Activated CD8-positive, alpha-beta memory T cell treated with anti-CD3 and anti-CD28 coated beads, Interleukin-2, amount 50 U/mL, for 48 hours (primary cell): ENCODE measurements around the gene TMEM204.
"Not testable (repeated sequence)": the region's sequence is repeated elsewhere in the genome, so short reads cannot be mapped to it uniquely, and the experiment has no call there.

Experiments
- DNase-seq: peaks from one replicate; pipeline ENCODE4 v3.0.0-alpha.2; 2020

The TMEM204 gene

DNA sequence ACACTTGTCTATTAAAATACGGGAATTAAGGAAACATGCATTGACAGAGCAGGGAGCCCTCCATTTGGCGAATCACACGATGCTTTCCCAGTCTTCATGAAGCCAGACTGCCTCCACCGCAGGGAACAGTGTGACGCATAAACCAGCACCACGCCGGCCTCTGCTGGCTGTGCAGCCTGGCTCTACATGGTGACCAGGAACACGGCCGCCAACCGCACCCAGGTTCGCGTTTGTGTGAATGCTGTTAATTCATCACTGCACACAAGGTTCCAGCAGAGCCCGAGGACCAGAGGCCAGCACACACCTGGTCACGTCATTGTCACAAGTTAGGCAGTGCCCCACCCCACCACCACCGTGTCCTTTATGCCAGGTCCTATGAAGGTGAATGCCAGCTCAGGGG, 26.7 kb downstream of the TMEM204 start:
- DNase-seq, result no peak

DNA sequence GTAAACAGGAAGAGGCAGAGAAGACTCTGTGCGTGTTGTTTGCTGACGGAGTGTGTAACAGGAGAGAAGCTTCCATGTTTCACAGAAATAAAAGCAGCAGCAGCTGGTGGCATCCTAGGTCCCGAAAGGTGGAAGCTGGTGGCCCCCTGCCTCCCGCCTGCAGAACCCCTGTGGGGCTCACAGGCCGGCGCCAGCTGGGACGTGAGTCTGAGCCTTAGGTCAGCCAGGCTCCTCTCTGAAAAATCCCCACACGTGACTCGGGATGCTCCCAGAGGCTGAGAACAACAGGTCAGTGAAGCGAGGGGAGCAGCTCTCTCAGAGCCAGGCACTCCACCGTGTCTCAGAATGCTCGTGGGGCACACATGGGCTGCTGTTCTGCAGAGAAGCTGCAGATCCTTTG, 27.4 kb downstream of the TMEM204 start:
- DNase-seq, result no peak

DNA sequence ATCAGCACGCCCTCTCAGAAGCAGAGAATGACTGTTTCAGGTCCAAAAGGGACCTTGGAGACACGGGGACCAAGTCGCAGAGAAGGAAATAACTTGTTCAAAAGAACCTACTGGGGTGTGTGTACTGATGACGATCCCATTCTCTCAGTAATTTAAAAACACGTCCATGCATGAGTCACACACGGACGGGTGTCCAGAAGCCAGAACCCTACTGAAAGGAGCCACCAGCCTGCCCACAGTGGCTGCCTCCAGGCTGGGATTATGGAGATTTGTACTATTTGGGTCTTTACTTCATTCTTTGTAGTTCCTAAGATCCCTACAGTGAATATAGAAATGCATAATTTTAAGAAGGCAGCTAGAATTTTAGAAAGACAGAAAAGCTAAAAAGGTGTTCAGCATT, 27.8 kb downstream of the TMEM204 start:
- DNase-seq, result no peak

DNA sequence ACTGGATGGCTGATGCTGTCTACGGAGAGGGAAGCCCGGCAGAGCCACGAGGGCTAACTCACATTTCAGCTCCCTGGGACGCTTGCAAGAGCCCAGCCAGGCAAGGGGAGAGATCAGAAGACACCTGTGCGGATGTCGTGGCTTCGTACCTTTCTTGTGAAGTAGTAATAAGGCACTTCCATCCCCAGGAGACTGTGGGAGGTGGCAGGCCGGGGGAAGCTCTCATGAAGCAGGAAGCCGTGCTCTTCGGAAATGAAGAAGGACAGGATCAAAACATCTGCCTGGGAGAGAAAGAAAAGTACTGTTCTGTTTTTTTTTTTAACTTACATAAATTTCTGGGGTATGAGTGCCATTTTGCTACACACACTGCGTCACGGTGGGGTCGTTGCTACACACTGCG, 28.4 kb downstream of the TMEM204 start:
- no peak for DNase-seq

DNA sequence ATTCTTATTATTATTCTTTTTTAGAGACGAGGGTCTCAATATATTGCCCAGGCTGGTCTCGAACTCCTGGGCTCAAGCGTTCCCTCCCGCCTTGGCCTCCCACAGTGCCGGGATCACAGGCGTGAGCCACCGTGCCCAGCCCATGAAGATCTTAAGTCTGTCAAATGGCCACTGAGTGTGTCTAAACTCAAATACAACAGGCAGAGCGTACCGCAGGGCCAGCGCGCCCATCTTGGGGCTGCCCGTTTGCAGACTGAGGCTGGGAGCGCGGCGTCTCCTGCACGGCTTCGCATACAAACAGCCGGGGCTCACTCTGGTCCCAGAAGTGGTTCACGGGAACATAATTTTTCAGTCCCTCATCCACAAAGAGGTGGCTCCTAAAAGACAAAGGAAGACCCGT, 30.3 kb downstream of the TMEM204 start:
- DNase-seq, result no peak

DNA sequence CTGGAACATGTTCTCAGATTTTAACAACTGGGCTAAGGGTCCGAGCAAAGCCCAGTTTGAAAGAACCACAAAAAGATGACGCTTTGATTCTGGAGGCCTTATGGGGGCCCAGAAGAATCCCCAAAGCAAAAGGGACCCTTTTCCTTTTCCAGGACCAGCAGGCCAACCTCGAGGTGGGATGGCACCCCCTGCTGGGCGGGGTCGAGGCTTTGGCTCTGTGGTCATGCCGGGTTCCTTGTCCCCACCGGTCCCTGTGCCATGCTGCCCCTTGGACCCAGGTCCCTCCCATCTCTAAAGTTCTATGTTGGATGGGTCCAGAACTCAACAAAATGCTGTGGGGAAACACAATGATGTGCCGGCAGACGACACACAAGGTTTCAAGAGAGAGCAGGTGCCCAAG, 30.9 kb downstream of the TMEM204 start:
- no peak for DNase-seq

DNA sequence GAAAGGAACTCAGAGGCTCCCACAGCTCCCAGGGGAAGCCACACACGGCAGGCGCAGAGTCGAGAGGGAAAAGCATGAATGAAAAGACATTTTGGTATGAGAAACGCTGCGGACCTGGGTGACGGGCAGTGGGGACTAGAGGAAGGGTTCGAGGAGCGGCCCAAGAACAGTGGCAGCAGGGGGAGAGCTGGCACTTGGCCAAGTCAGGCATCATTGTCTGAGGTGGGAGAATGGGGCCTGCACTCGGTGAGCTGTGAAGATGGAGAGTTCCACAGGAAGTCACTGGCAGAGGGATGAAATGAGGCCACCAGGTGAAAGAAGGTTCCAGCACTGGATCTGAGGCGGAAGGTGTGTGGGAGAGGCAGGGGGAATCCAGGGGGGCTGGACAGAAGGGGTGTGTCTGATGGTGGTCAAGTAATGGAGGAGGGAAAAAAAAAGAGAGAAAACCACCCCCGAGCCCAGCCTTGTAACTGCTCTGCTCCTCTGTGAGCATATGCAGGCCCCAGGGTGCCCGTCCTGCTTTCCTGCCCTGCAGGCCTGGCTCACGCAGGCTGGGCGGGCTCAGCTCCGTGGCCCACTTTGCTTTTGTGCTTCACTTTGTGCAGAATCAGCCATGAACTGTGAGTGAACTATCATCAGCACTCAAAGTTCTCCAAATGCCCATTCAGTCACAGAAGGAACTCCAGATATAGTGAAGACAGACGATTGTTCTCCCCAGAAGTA, 31.8 kb downstream of the TMEM204 start:
- DNase-seq, result no peak

DNA sequence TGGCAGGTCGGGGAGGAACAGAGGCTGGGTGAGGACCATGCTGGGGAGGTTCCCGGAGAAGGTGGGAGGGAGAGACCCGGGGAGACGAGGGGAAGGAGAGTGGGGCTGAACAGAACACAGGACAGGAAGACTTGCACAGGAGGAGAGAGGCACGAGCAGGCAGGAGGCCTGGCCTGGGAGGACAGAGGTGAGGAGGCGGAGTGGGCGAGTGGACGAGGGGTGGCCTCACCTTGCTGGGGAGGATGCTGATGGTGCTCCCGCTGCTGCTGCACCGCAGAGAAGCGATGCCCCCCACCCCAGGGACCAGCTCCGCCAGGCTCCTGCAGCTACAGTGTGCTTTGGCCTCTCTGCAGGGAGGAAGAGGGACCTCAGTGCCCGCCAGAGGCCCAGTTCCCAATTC, 34.5 kb downstream of the TMEM204 start:
- DNase-seq, result no peak

DNA sequence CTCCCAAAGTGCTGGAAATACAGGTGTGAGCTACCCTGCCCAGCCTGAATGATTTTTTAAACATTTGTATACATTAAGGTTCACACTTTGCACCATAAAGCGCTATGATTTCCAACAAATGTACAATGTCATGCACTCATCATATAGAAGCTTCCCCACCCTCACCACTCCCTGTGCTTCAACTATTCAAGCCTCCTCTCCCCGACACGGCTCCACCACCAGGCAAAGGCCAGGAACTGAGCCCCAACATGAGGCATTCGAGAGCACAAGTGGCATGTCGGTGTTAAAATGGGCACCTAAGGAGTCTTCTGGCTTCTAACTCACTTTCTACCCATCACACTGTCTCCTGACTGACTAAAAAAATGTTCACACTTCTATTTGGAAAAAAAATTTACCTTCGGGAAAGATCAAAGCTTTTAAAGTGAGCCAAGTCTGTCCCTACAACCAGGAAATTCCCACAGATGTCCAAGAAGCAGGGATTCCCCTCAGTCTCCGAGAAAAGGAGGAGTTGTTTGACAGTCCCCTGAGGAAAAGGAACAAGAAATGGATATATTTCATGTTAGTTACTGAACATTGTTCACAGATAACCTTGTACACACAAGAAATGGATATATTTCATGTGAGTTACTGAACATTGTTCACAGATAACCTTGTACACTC, 37.7 kb downstream of the TMEM204 start:
- no peak for DNase-seq

DNA sequence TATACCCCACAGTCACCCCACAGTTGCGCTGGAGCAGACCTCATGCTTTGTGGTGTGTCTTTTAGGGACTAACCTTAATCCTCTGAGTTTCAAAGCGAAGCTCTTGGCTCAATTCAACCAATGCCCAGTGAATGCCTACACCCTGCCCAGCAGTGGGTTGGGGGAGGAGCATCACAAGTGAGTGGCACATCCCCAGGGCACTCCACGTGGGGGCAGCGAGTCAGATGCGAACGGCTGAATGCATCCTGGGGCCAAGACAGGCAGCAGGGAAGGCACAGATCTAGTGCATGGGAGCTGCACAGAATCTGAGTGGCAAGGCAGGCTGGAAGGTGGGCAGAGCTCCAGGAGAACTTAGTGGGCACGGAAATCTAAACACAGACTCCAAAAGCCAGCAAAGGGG, 39.2 kb downstream of the TMEM204 start:
- DNase-seq, result no peak

DNA sequence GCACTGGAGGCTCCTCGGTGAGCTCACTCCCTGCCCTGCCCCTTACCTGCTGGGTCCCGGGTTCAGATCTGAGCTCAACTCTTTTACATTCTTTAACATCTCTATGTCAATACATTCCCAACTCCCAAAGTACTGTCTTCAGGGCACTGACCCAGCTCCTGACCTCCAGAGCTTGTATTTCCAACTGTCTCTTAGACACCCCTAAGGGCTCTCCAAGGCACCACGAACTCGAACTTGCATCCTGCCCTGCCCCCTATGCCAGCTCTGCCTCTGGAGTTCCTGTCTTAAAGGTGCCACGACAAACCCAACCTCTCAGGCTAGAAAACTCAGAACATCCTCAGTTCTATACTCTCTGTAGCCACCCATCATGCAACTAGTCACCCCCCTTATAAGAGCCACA, 39.8 kb downstream of the TMEM204 start:
- DNase-seq, result no peak

DNA sequence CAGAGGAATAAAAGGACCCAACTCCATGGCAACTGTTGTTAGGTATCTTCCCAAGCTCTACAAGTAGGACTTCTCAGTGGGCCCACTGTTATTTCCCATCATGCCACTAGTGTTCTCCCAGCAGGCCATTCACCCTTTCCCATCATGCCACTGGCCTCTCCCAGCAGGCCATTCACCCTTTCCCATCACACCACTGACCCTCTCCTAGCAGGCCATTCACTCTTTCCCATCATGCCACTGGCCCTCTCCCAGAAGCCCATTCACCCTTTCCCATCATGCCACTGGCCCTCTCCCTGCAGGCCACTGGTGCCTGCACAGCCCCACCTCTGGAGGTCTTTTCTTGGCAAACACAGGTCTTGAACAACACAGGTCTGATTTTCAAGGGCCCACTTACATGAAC, 42.1 kb downstream of the TMEM204 start:
- no peak for DNase-seq

DNA sequence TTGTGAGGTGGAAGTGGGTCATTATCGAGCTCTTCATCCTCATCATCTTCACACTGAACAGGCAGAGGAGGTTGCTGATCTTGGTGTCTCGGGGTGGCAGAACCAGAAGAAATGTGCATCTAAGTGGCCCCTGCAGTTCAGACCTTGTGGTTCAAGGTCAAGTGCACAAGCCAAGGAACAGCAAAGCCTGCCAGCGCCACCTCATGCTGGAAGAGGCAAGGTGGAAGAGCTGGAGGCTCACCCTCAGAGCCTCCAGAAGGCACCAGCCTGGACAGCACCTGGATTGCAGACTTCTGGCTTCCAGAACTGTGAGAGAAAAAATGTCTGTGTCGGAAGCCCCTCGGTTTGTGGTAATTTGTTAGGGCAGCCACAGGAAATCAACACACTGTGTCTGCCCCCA, 45.7 kb downstream of the TMEM204 start:
- no peak for DNase-seq

DNA sequence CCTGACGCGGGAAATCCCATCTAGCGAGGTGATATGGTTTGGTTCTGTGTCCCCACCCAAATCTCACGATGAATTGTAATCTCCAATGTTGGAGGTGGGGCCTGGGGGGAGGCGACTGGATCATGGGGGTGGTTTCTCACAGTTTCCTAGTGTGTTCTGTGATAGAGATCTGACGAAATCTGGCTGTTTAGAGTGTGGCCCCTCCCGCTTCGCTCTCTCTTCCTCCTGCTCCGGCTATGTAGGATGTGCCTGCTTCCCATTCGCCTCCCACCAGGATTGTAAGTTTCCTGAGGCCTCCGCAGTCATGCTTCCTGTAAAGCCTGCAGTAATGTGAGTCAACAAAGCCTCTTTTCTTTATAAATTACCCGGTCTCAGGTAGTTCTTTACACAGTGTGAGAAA, 46.8 kb downstream of the TMEM204 start:
- no peak for DNase-seq

DNA sequence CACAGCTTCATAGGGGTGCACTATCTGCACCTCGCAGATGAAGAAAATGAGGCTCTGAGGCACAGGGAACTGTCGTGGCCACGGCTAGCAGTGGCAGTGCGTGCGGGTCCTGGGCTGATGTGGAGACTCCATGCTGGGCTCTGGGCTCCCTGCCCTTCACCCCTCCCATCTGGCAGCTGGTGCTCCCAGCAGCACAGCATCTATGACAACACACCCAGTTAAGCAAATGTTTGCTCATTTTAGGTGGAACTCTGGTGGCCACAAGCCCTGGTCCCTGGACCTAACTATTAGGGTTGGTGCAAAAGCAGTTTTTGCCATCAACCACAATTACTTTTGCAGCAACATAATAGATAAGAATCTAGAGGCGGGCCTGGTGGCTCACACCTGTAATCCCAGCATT, 47.5 kb downstream of the TMEM204 start:
- DNase-seq, result no peak

DNA sequence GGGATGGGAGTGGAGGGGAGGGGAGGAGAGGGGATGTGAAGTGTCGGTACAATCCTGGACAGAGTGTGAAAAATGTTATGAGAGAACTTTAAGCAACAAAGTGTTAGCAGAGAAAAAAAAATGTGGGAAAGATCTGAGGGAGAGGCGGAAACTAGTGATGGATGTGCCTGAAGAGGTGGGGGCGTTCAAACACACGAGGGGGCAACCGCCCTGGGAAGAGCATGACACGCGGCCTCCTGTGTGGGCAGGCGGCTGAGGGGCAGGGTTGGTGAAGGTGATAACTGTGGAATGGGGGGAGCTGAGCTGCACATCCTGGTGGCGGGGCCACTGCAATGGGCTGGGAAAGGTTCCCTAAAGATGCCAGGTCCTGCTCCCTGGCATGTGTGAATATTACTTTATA, 48.3 kb downstream of the TMEM204 start:
- DNase-seq, result no peak

DNA sequence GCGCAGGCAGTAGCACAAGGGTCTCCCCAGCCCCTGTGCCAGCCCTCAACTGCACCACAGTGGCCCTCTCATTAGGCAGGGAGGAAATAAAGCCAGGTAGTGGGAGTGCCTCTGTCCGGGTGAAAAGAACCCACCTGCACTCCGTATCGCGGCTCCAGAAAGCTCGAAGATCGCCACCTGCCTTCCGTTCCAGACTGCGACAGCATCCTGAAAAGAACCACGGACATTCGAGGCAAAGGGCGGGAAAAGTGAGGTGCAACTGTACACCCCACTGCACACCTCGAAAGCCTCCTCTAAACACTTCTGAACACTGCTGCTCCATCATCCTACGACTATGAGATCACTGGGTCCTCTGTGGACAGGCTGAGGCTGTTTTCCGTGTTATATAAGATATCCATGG, 49.7 kb downstream of the TMEM204 start:
- DNase-seq, result no peak

DNA sequence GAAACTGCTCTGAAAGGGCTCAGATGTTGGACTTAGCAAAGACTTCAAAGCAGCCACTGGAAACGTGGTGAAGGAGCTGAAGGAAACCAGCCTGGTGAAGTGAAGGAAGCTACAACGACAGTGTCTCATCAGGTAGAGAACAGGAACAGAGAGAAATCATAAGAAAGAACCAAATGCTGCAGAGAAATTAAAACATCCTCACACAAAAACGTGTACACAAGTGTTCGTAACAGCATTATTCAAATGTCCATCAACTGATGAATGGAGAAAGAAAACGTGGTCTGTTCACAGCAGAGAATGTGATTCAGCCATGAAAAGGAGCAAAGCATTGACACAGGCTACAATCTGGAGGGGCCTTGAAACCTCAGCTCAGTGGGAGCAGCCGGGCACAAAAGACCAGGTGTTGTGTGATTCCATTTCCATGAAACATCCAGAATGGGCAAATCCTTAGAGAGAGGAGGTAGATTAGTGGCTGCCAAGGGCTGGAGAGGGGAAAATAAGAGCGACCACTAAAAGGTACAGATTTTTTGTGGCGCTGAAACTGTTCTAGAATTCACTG, 51.5 kb downstream of the TMEM204 start:
- DNase-seq, result no peak

DNA sequence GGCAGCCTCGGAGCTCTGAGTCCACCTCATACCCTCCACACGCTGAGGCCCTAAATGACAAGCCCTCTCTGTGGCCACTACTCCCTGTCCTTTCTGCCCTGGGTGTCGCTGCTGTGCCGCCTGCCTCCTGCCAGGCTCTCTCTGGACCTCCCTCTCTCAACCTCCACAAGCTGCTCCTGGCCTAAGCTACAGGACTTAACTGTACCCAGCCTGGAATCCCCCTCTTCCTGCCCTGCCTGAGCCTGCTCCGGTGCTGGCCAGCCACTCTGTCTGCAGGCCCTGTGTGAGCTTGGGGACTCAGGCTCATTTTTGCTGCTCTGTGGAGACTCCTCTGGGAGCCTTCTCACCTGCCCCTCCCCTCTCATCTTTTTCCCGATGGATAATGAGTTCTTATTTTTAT, 56.9 kb downstream of the TMEM204 start:
- no peak for DNase-seq

DNA sequence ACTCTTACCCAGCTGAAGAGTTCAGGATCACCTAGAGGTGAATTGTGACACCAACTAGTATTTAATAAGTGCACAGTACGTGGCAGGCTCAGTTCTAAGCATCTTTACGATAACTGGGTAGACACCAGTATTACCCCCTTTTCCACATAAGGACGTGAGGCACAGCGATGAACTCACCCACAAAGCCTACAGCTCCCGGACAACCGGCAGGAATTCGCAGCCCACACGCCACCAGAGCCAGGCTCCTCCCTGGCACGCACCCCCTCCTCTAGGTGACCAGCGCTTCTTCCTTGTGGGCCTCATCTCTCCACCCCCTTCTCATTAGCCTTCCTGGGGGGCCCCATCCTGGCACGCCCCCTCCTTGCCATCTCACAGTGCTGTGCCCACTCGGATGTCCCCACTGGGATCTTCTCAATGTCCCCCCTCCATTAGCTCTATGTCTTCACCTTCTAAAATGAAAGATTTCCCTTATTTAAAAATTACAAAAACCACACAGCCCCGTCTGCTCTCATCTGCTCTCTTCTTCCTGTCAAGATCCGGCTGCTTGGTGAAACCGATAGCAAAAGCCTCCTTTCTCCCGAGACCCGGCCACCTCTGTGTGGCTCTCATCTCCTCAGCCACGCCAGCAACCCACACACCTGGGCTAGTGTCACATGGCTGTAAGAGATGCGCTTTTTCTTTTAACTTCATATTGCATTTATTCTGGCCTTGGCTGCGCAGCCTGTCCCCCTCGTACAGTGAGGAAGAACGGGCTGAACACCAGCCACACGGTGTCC, 57.7 kb downstream of the TMEM204 start:
- no peak for DNase-seq

DNA sequence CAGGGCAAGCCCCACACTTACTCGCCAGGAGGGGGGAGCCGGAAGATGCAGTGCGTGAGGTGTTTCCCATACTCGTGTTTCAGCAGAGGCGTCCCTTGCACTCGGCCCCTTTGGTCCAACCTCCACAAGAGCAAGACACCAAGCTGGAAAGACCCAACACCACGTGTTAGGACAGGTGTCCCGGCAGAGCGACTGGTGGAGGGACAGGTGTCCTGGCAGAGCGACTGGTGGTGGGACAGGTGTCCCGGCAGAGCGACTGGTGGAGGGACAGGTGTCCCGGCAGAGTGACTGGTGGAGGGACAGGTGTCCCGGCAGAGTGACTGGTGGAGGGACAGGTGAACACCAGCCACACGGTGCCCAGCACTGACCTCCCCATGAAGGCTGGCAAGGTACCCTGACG, 59.0 kb downstream of the TMEM204 start:
- DNase-seq, result no peak

DNA sequence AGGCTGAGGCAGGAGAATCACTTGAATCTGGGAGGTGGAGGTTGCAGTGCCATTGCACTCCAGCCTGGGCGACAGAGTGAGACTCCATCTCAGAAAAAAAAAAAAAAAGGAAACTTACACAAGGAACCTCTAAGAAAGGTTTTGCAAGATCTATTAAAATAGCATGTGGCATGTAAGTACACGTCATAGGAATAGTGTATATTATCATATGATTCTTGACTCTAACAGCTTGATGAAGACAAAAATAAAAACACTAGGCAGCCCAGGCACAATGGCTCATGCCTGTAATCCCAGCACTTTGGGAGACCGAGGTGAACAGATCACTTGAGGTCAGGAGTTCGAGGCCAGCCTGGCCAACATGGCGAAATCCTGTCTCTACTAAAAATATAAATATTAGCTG, 62.0 kb downstream of the TMEM204 start:
- DNase-seq, result not testable (repeated sequence)

DNA sequence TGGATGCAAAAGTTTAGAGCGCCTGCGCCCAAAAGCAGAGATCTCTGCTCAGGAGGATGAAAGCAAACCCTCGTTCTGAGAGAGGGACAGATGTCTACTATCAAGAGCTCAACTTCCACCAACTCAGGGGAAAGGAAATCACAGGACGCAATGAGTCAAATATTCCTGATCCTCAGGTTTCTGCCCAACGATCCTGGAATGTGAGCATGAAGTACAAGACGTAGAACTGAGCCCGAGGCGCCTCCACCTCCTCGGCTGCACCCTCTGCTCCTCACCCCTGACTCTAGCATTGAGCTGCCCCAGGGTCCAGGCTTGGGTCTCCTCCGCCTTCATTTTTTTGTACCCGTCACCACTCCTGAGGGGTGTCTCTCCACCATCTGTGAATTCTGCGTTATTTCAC, 63.0 kb downstream of the TMEM204 start:
- no peak for DNase-seq

DNA sequence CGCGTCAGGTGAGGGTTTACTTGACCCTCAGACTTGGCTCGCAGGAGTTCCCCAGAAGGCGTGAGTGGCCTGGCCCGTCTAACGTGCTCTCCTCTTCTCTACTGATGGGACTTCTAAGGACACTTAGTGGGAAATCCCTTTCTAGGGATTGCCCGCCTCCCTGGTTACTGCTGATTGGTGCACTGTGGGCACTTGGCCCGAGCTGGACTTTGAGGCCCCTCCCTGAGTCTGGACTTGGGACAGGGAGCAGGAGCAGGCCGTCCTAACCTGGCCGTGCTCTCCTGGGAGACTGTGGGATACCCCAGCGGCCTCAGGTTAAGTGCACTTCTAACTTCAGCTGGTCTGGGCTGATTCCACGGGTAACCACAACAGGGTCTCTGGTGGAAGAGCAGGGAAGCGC, 63.7 kb downstream of the TMEM204 start:
- DNase-seq, result no peak
